K562 (cell line): ENCODE measurements around the gene PPM1M. TPM values are rescaled to one million over a fixed set of nuclear protein-coding genes. Genes with fewer than 3 reads are reported as not detected.

Experiments used
- CBFA2T2 ChIP-seq: fragments of 450-650 bp; conservative IDR thresholded peaks from 2 replicates; pipeline ENCODE4 v1.6.1; 2017; ENCODE audit warnings: mild to moderate bottlenecking
- CEBPG ChIP-seq, 3 experiments: fragments of 200-800 bp in 1 of 3; sonication (Bioruptor generic) in 1 of 3; sonication (generic) in 1 of 3; formaldehyde crosslinking in 1 of 3; IDR thresholded peaks in 2 of 3; conservative IDR thresholded peaks in 1 of 3; 2 replicates each; pipeline versions ENCODE4 v1.6.1 to v1.8.0; 2016 to 2022; ENCODE audit warnings: missing compliant biosample characterization in 2 of 3, missing genetic modification characterization in 2 of 3, mild to moderate bottlenecking in 1 of 3, missing genetic modification reagents in 1 of 3
- ELF1 ChIP-seq: fragments of 200-800 bp; sonication (Bioruptor generic); IDR thresholded peaks from 2 replicates; pipeline ENCODE4 v1.6.1; 2016; ENCODE audit warnings: missing genetic modification characterization, missing compliant biosample characterization
- GTF2F1 ChIP-seq: IDR thresholded peaks from 2 replicates; pipeline ENCODE4 v1.6.1; 2011; ENCODE audit warnings: low read depth, low read length, improper control_type of control experiment
- HNRNPH1 ChIP-seq: fragments of 200-400 bp; formaldehyde crosslinking; optimal IDR thresholded peaks from 2 replicates; pipeline ENCODE3; 2017; ENCODE audit warnings: low read depth, mild to moderate bottlenecking, low read length, moderate library complexity
- KAT2B ChIP-seq: IDR thresholded peaks from one replicate; pipeline ENCODE4 v1.6.1; 2012; ENCODE audit warnings: low read depth, mild to moderate bottlenecking, control low read depth, inconsistent platforms, low read length, moderate library complexity
- MXI1 ChIP-seq: IDR thresholded peaks from 2 replicates; pipeline ENCODE4 v1.6.1; 2011; ENCODE audit warnings: low read depth, mild to moderate bottlenecking, improper control_type of control experiment, low read length
- NELFE ChIP-seq: IDR thresholded peaks from 2 replicates; pipeline ENCODE4 v1.6.1; 2011; ENCODE audit warnings: mild to moderate bottlenecking; ENCODE audit not compliant: insufficient read depth, insufficient read length
- NFE2L1 ChIP-seq: fragments of 450-650 bp; IDR thresholded peaks from 2 replicates; pipeline ENCODE4 v1.6.1; 2016; ENCODE audit warnings: missing genetic modification characterization, low read depth, mild to moderate bottlenecking, missing compliant biosample characterization, moderate library complexity, borderline replicate concordance
- NR4A1 ChIP-seq, 2 experiments: fragments of 250-450 bp in 1 of 2; fragments of 450-650 bp in 1 of 2; sonication (Bioruptor Pico) in 1 of 2; IDR thresholded peaks; 2 replicates each; pipeline versions ENCODE4 v1.4.0 to v1.6.1; 2016 to 2020; ENCODE audit warnings: mild to moderate bottlenecking in 2 of 2, missing compliant biosample characterization in 1 of 2, missing genetic modification characterization in 1 of 2, moderate library complexity in 1 of 2
- PHF8 ChIP-seq: fragments of 200-600 bp; sonication (generic); IDR thresholded peaks from 2 replicates; pipeline ENCODE4 v1.6.1; 2012; ENCODE audit warnings: mixed run types, mild to moderate bottlenecking, inconsistent platforms, low read length, moderate library complexity, borderline replicate concordance
- POU5F1 ChIP-seq: fragments of 150-350 bp; IDR thresholded peaks from 2 replicates; pipeline ENCODE4 v1.6.1; 2014; ENCODE audit warnings: borderline replicate concordance, low read length, low read depth, mild to moderate bottlenecking; ENCODE audit not compliant: partially characterized antibody
- RAD21 ChIP-seq, 2 experiments: fragments of 250-450 bp in 1 of 2; fragments of 450-650 bp in 1 of 2; sonication (Bioruptor Pico) in 1 of 2; formaldehyde crosslinking in 1 of 2; IDR thresholded peaks in 1 of 2; conservative IDR thresholded peaks in 1 of 2; 2 replicates each; pipeline versions ENCODE4 v1.4.0 to v1.8.0; 2020 to 2022; ENCODE audit warnings: mild to moderate bottlenecking in 2 of 2, moderate library complexity in 1 of 2
- RBM39 ChIP-seq: fragments of 200-400 bp; formaldehyde crosslinking; optimal IDR thresholded peaks from 2 replicates; pipeline ENCODE3; 2018; ENCODE audit warnings: low read depth, low read length
- RCOR1 ChIP-seq, 2 experiments: IDR thresholded peaks; 2 replicates each; pipeline ENCODE4 v1.6.1; 2012; ENCODE audit warnings: low read depth in 2 of 2, low read length in 2 of 2, borderline replicate concordance in 1 of 2, improper control_type of control experiment in 1 of 2
- RFX5 ChIP-seq: IDR thresholded peaks from 2 replicates; pipeline ENCODE4 v1.6.1; 2011; ENCODE audit warnings: low read depth, mild to moderate bottlenecking, improper control_type of control experiment, low read length
- RFX7 ChIP-seq: fragments of 250-450 bp; sonication (Bioruptor Pico); IDR thresholded peaks from 2 replicates; pipeline ENCODE4 v1.5.1; 2021; ENCODE audit warnings: mild to moderate bottlenecking
- TCF3 ChIP-seq: sonication (generic); formaldehyde crosslinking; IDR thresholded peaks from 2 replicates; pipeline ENCODE4 v1.4.0; 2020; ENCODE audit warnings: mild to moderate bottlenecking, missing genetic modification reagents
- XRCC5 ChIP-seq: fragments of 200-400 bp; formaldehyde crosslinking; IDR thresholded peaks from 2 replicates; pipeline ENCODE4 v1.6.1; 2017; ENCODE audit warnings: low read depth, mild to moderate bottlenecking, low read length
- ZNF134 ChIP-seq: fragments of 250-450 bp; sonication (Bioruptor Pico); conservative IDR thresholded peaks from 2 replicates; pipeline ENCODE4 v1.4.0; 2020
- ZNF143 ChIP-seq: sonication (generic); formaldehyde crosslinking; IDR thresholded peaks from 2 replicates; pipeline ENCODE4 v1.9.0; 2022; ENCODE audit warnings: mild to moderate bottlenecking, missing genetic modification reagents
- polyA plus RNA-seq, 8 experiments: library from polyadenylated mRNA; depleted of rRNA in 4 of 8; stranded (reverse) in 5 of 8; unstranded in 3 of 8; fragments of >200 nt; fragmentation: Nextera tagmentation in 2 of 8; fragmentation: Illumina TruSeq in 1 of 8; extraction: Ambion mirVana in 2 of 8; extraction: Trizol in 1 of 8; gene quantifications; 2 replicates each; pipeline versions ENCODE4 v1.2.1 to v1.2.3, GENCODE V29; 2011 to 2014; ENCODE audit warnings: inconsistent platforms in 1 of 8, missing spikeins in 1 of 8
- total RNA-seq, 7 experiments: library from RNA; depleted of rRNA in 6 of 7; stranded (reverse); fragments of >200 nt in 6 of 7; fragmentation: Illumina TruSeq in 2 of 7; extraction: Trizol in 2 of 7; gene quantifications; 2 replicates each; pipeline versions ENCODE4 v1.2.1 to v1.2.3, GENCODE V29; 2011 to 2021; ENCODE audit warnings: low replicate concordance in 1 of 7
- TF ChIP-seq, protein P1 (sequence below): IDR thresholded peaks from 2 replicates; pipeline ENCODE4 v1.6.1; 2016; ENCODE audit warnings: missing genetic modification characterization, missing compliant biosample characterization
- TF ChIP-seq, protein P2 (sequence below): fragments of 450-650 bp; IDR thresholded peaks from 2 replicates; pipeline ENCODE4 v1.6.1; 2017; ENCODE audit warnings: mild to moderate bottlenecking, moderate library complexity

The PPM1M gene
- total and polyA plus RNA-seq, 9 of the 15 experiments (the other 6 are each of a cell fraction or from before 2014, with no cell fraction given) = 1.4 to 9.2 (median 4.4) TPM

- TF ChIP-seq, protein P1, sequence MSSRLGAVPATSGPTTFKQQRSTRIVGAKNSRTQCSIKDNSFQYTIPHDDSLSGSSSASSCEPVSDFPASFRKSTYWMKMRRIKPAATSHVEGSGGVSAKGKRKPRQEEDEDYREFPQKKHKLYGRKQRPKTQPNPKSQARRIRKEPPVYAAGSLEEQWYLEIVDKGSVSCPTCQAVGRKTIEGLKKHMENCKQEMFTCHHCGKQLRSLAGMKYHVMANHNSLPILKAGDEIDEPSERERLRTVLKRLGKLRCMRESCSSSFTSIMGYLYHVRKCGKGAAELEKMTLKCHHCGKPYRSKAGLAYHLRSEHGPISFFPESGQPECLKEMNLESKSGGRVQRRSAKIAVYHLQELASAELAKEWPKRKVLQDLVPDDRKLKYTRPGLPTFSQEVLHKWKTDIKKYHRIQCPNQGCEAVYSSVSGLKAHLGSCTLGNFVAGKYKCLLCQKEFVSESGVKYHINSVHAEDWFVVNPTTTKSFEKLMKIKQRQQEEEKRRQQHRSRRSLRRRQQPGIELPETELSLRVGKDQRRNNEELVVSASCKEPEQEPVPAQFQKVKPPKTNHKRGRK = no peak
- TF ChIP-seq RFX5 = no peak
- TF ChIP-seq MXI1 = no peak
- TF ChIP-seq, protein P2, sequence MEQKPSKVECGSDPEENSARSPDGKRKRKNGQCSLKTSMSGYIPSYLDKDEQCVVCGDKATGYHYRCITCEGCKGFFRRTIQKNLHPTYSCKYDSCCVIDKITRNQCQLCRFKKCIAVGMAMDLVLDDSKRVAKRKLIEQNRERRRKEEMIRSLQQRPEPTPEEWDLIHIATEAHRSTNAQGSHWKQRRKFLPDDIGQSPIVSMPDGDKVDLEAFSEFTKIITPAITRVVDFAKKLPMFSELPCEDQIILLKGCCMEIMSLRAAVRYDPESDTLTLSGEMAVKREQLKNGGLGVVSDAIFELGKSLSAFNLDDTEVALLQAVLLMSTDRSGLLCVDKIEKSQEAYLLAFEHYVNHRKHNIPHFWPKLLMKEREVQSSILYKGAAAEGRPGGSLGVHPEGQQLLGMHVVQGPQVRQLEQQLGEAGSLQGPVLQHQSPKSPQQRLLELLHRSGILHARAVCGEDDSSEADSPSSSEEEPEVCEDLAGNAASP = no peak
- TF ChIP-seq PHF8 = no peak
- no peak for TF ChIP-seq HNRNPH1
- no peak for TF ChIP-seq NFE2L1
- no peak for TF ChIP-seq RBM39
- TF ChIP-seq GTF2F1 = no peak
- no peak for TF ChIP-seq XRCC5
- TF ChIP-seq RFX7 = no peak
- TF ChIP-seq POU5F1 = no peak
- TF ChIP-seq TCF3 (CRISPR knock-in tag) = no peak
- TF ChIP-seq NELFE = no peak
- TF ChIP-seq KAT2B = no peak
- TF ChIP-seq ZNF143 = no peak
- TF ChIP-seq RAD21 (CRISPR knock-in tag; conservative IDR thresholded peaks at IDR 0.05 in 1 of 2, IDR thresholded peaks at IDR 0.05 in 1 of 2) = peak; percentile 56 to 71
- no peak for TF ChIP-seq RCOR1 (IDR thresholded peaks at IDR 0.05; ENCODE audit: borderline replicate concordance in 1 of 2, low read depth in 2 of 2, low read length in 2 of 2)
- TF ChIP-seq CBFA2T2 = no peak
- no peak for TF ChIP-seq NR4A1 (CRISPR knock-in tag; IDR thresholded peaks at IDR 0.05)
- TF ChIP-seq NR4A1 (tag; IDR thresholded peaks at IDR 0.05) = no peak
- no peak for TF ChIP-seq ZNF134 (CRISPR knock-in tag)
- no peak for TF ChIP-seq CEBPG (CRISPR knock-in tag; IDR thresholded peaks at IDR 0.05)
- TF ChIP-seq CEBPG (tag; conservative IDR thresholded peaks at IDR 0.05 in 1 of 2, IDR thresholded peaks at IDR 0.05 in 1 of 2) = no peak
- TF ChIP-seq ELF1 = no peak
These were observed 13.9 kb upstream of the PPM1M start (continued) for GRCh38 chr3:52231502-52232278.
